GM10266 (cell line): ENCODE results near the gene CTDNEP1.

Source experiments
- DNase-seq: peaks from one replicate; pipeline ENCODE4 v3.0.0; 2012; ENCODE audit errors: extremely low spot score
- TF ChIP-seq, protein P1 (sequence below): IDR thresholded peaks from 2 replicates; pipeline ENCODE4 v1.5.1; 2012; ENCODE audit warnings: mild to moderate bottlenecking, low read depth; ENCODE audit not compliant: control insufficient read depth, insufficient read depth; ENCODE audit errors: missing control alignments

Gene CTDNEP1

DNA sequence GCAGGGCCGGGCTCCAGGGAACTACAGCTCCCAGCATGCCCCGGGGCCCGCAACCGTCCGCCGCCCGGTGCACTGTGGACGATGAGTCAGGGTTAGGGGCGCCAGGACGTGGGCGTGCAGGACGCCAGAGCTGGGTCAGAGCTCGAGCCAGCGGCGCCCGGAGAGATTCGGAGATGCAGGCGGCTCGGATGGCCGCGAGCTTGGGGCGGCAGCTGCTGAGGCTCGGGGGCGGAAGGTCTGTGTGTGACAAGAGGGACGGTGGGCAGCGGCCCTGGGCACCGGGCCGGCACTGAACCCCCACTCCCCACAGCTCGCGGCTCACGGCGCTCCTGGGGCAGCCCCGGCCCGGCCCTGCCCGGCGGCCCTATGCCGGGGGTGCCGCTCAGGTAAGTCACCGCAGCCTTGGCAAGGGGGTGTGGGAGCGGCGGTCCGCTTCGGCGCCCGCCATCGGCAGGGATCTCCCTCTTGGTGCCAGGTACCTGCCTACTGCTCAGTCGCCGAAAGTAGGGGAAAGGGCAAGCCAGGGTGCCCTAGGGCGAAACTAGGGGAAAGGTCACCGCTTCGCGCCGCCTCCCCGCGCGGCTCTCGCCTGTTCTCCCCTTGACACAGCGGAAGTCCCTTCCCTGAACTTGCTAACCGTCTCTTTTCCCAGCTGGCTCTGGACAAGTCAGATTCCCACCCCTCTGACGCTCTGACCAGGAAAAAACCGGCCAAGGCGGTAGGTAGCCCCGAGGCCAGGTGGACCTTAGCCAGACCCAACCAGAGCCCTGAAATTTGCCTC lies 31.5 kb downstream of the CTDNEP1 start, which contains the start of the genes ACADVL and DLG4:
Gene ACADVL, plus strand, starts transcription at position 127 of the 781 bp plus-strand sequence. Its CDS starts 47 bp downstream, at position 174.
Gene DLG4, minus strand, starts transcription at position 25 of the 781 bp plus-strand sequence.
- DNase-seq, result peak; percentile 93
- TF ChIP-seq, protein P1, sequence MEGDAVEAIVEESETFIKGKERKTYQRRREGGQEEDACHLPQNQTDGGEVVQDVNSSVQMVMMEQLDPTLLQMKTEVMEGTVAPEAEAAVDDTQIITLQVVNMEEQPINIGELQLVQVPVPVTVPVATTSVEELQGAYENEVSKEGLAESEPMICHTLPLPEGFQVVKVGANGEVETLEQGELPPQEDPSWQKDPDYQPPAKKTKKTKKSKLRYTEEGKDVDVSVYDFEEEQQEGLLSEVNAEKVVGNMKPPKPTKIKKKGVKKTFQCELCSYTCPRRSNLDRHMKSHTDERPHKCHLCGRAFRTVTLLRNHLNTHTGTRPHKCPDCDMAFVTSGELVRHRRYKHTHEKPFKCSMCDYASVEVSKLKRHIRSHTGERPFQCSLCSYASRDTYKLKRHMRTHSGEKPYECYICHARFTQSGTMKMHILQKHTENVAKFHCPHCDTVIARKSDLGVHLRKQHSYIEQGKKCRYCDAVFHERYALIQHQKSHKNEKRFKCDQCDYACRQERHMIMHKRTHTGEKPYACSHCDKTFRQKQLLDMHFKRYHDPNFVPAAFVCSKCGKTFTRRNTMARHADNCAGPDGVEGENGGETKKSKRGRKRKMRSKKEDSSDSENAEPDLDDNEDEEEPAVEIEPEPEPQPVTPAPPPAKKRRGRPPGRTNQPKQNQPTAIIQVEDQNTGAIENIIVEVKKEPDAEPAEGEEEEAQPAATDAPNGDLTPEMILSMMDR, result no peak

DNA sequence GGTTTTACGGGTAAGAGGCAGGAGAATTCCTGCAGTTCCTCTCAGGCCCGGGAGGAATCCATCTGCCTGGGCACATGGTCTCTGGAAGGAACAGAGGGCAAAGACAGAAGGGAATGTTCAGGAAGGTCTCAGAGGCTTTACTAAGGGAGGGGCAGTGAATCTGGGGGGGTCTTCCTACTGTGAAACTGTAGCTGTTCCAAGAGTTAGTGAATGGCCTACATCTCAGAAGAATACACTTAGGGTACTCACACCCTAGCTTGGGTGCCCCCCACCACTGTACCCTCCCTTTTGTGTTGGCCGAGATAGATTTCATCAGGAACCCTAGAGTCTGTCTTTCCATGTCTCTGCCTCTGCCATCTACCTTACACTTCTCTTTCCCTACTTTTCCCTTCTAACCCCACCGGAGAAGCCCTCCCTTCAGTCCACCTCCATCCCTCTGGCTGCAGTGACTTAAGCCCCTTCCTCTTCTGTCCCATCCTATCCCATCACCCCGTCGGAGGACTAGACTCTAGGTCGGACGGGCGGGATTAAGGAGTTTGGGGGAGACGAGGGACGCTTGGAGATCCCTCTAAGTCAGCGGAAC lies 32.2 kb downstream of the CTDNEP1 start:
- TF ChIP-seq, protein P1, result no peak

DNA sequence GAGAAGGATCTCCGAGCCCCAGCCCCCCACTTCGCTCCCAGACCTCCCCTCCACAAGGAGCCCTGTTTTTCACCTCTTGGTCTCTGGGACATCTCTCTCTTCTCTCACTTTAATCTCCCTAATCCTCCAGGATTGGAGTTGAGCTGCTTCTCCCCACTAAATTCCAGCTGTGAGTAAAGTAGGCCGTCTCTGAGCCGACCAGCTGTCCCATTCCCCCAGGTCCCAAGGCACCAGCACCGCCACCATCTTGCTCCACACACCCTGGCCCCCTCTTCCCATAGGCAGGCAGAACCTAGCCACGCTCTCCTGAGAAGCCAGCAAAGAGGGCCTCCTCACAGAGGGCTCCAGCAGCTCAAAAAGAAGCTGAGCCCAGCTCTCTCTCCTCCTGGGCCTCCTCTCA lies 32.8 kb downstream of the CTDNEP1 start:
- TF ChIP-seq, protein P1, result no peak
- no peak for DNase-seq

More for the DNA sequence above, 32.2 kb downstream of the CTDNEP1 start:
- DNase-seq, result no peak

DNA sequence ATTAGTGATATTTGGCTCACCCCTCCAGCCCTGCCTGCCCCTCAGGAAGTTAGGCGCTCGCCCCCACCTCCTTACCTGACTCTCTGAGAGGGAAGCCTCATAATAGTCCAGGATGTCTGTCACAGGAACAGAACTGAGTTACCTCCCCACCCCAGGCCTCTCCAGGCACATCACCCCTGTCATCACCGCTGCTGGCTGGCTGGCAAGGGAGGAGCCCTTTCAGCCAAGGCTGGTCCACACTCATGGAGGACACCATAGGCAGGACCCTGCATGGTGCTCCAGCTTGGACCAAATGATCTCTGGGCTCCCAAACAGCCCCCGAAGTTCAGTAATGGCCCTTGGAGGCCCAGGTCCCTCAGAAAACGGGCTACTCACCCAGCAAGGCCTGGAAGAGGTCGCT lies 33.4 kb downstream of the CTDNEP1 start:
- TF ChIP-seq, protein P1, result no peak
- no peak for DNase-seq

DNA sequence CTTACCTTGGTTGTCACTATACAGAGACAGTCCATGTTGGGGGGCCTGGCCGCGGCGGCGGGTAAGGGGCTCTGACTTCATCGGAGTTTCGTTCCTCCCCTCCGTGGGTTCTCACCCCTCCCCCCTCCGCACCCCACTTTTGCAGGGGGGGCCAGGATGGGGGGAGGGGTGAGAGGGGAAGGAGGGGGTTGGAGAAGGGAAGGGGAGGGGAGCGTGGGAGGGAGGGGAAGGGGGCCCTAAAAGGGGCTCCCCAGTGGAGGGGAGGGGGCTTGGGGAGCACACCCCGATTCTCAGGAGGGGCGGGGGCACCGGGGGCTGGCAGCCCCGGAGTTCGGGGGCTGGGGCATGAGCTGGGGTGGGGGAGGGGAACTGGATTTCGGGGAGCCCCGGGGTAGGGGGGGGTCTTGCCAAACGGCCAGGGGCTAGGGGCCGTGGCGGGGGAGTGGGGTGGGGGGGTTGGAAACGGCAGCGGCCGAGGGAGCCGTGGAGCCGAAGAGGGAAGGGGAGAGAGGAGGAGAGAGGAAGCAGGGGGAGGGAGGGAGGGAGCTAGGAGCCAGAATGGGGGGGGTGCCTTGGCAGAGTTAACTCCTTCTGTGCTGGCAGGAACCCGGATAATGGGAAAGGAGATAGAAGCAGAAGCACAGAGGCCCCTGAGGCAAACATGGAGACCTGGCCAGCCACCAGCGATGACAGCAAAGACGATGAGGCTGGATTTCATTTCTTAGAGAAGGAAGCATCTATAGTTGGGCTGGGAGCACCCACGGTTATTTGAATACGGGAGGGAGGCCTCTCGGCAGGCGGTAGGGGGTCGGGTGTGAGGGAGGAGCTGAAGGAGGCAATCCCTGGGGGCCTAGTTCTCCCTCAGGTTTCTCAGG lies 34.2 kb downstream of the CTDNEP1 start:
- TF ChIP-seq, protein P1, result no peak
- peak; percentile 53 for DNase-seq

DNA sequence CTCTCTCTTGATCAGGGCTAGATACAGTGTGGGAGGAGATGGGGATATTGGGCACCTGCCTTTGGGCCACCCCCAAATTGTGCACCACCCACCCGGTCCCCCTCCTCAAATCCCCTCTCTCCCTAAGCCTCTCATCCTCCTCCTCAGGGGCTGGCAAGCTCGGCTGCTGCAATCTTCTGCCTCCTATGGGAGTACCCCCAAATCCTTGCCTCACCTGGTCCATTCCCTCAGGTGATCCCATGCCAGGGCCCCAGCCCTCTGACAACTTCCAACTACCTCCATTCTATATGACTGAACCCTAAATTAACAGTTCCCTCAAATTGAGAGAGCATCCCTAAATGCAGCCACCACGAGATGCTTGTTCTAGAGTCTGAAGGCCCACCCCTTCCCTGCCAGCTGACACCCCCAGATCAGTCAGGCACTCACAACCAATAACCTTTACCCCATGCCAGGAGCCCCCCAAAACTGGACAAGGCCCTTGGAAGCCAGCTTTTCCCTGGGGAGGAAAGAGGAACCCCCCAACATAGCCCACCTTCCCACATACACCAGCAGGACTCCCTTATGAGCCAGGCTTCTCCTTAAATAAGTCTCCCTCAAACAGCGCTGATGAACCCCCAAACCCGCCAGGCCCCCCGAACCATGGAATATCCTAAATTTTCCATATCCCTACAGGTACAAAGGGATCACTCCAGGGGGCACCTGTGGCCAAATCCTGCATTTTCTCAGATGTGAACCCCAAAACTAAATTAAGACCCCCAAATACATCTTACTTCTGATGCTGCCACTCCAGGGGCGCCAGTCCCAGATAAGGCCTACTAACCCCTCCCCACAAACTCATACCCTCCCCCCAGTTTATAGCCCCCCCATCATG lies 35.1 kb downstream of the CTDNEP1 start:
- TF ChIP-seq, protein P1, result no peak
- DNase-seq, result no peak
